Lung (tissue), 12 donors: ENCODE data around the gene ABR. TPM values are rescaled to one million over a fixed set of nuclear protein-coding genes. Genes with fewer than 3 reads are reported as not detected.

Experiments used
- ATAC-seq: fragments of 200-7000 bp; cut with Tn5 transposase; one replicate; pipeline ENCODE4 v1.9.1; 2020; ENCODE audit warnings: moderate number of reproducible peaks; ENCODE audit not compliant: insufficient read depth, low FRiP score
- DNase-seq, 3 donors: peaks; one replicate each; pipeline ENCODE4 v3.0.0-alpha.2; 2013 to 2017
- H3K27ac ChIP-seq, 2 donors: one replicate each; pipeline ENCODE4 v1.5.1; 2013; ENCODE audit warnings: mild to moderate bottlenecking in 2 of 2, moderate library complexity in 2 of 2, control low read depth in 1 of 2, inconsistent platforms in 1 of 2, low read depth in 1 of 2, low read length in 1 of 2
- H3K27me3 ChIP-seq, 3 donors: one replicate each; pipeline ENCODE4 v1.5.1; 2013; ENCODE audit warnings: low read length in 2 of 3; ENCODE audit not compliant: control insufficient read depth in 3 of 3, insufficient read depth in 3 of 3
- H3K36me3 ChIP-seq, 4 donors: one replicate each; pipeline ENCODE4 v1.5.1; 2013; ENCODE audit warnings: low read length in 4 of 4, mild to moderate bottlenecking in 1 of 4, moderate library complexity in 1 of 4; ENCODE audit not compliant: control insufficient read depth in 4 of 4, insufficient read depth in 4 of 4
- H3K4me1 ChIP-seq, 5 donors: one replicate each; pipeline ENCODE4 v1.5.1; 2013; ENCODE audit warnings: low read length in 5 of 5, mild to moderate bottlenecking in 2 of 5, moderate library complexity in 1 of 5; ENCODE audit not compliant: control insufficient read depth in 5 of 5, insufficient read depth in 5 of 5
- H3K4me3 ChIP-seq: one replicate; pipeline ENCODE4 v1.5.1; 2013; ENCODE audit warnings: mild to moderate bottlenecking, control low read depth, moderate library complexity
- H3K9ac ChIP-seq, 2 donors: one replicate each; pipeline ENCODE4 v1.5.1; 2013; ENCODE audit warnings: low read length in 2 of 2, control low read depth in 1 of 2; ENCODE audit not compliant: insufficient read depth in 1 of 2
- H3K9me3 ChIP-seq, 4 donors: one replicate each; pipeline ENCODE4 v1.5.1; 2013; ENCODE audit warnings: low read length in 3 of 4, mild to moderate bottlenecking in 1 of 4, moderate library complexity in 1 of 4; ENCODE audit not compliant: control insufficient read depth in 4 of 4, insufficient read depth in 3 of 4
- WGBS, 2 donors: extraction: QIAGEN DNeasy Blood & Tissue Kit; methylation state at CpG; one replicate each; pipeline ENCODE4 v1.1.7; 2013; 5-methylcytosine and 5-hydroxymethylcytosine counted together
- polyA plus RNA-seq, 2 donors: library from polyadenylated mRNA; stranded (reverse); fragments of 200-250 nt; gene quantifications; one replicate each; pipeline ENCODE4 v1.2.1, GENCODE V29; 2013
- total RNA-seq, 2 donors: library from RNA; depleted of rRNA in 1 of 2; stranded (reverse); fragments of >200 nt in 1 of 2; gene quantifications; one replicate each; pipeline ENCODE4 v1.2.1, GENCODE V29; 2014 to 2021
- TF ChIP-seq, protein P1 (sequence below): IDR thresholded peaks from 2 replicates; pipeline ENCODE4 v1.5.1; 2012; ENCODE audit warnings: mild to moderate bottlenecking; ENCODE audit errors: control extremely low read depth, extremely low read depth
- donor health status: control.
- donor health status: control.
- donor health status: Bipolar disorder and iron deficiency.
- donor health status: healthy.
- donor health status: DM: yes; HTN: yes; CAD: no.

The ABR gene
- total and polyA plus RNA-seq, 4 donors, result 54.8 to 187 (median 70.2) TPM

DNA sequence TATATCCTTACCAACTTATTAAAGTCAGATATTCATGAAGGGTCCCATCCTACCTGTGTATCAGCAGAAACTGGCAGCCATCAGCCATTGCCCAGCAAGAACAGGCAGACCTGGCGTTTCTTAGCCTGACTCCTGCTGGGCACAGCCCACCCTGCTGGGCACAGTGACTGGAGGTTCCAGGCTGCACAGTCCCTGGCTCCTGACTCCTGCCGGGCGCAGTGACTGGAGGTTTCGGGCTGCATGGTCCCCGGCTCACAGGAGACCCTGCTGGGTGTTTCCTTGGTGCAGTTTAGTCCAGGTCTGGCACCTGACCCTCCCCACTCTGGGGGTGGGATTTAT, 176.2 kb downstream of the ABR start:
- peaks cover 0 to 54% (median 29%) of the 10 kb centered on the region in 4 donors for H3K36me3 ChIP-seq
- H3K9ac ChIP-seq, result no peak overlapping the region
- H3K4me3 ChIP-seq, result no peak overlapping the region
- no peaks in the 10 kb centered on the region for H3K9me3 ChIP-seq
- peaks cover 6 to 78% (median 34%) of the 10 kb centered on the region in 5 donors for H3K4me1 ChIP-seq
- H3K27ac ChIP-seq, result peak overlapping the region in 1 of 2 donors; percentile 85
- no peak for DNase-seq
- TF ChIP-seq, protein P1, sequence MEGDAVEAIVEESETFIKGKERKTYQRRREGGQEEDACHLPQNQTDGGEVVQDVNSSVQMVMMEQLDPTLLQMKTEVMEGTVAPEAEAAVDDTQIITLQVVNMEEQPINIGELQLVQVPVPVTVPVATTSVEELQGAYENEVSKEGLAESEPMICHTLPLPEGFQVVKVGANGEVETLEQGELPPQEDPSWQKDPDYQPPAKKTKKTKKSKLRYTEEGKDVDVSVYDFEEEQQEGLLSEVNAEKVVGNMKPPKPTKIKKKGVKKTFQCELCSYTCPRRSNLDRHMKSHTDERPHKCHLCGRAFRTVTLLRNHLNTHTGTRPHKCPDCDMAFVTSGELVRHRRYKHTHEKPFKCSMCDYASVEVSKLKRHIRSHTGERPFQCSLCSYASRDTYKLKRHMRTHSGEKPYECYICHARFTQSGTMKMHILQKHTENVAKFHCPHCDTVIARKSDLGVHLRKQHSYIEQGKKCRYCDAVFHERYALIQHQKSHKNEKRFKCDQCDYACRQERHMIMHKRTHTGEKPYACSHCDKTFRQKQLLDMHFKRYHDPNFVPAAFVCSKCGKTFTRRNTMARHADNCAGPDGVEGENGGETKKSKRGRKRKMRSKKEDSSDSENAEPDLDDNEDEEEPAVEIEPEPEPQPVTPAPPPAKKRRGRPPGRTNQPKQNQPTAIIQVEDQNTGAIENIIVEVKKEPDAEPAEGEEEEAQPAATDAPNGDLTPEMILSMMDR, result no peak
- WGBS, 2 donors, result 87 to 94% methylated on average over 5 of the region's 5 CpGs
- no peak for ATAC-seq
- no peaks in the 10 kb centered on the region for H3K27me3 ChIP-seq

- Histone ChIP-seq H3K9ac (peak overlapping the region in 1 of 2 donors; percentile 75), H3K4me1 (peaks cover 6 to 84% (median 36%) of the 10 kb centered on the region in 5 donors), H3K36me3 (peaks cover 0 to 48% (median 29%) of the 10 kb centered on the region in 4 donors), H3K27me3 (no peaks in the 10 kb centered on the region), H3K4me3 (no peak overlapping the region), H3K9me3 (no peaks in the 10 kb centered on the region), H3K27ac (peak overlapping the region; percentile 58 to 61)
- 51 to 64% methylated on average over 19 of the region's 19 CpGs for WGBS, 2 donors
- TF ChIP-seq, protein P1, result no peak
- ATAC-seq, result no peak
- peak; percentile 77 to 92 (median 87) for DNase-seq
Observed at GRCh38 chr17:1002771-1003555, 176.8 kb downstream of the ABR start.

DNA sequence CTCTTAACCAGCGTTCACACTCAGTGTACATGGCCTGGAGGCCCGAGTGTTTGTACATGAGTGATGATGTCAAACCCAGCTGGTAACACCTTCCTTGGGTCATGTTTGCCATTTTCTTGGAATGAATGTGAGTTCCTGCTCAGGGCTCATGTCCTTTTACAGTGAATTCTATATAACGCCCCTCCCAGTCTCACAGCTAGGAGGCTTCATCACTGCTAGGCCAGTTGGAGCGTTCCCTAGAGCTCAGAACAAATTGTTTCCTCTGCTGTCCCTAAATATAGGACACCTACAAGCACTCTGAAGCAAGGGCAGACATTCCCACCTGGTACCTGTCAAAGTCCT, 177.4 kb downstream of the ABR start:
- TF ChIP-seq, protein P1, result no peak
- H3K9me3 ChIP-seq, result no peaks in the 10 kb centered on the region
- peaks cover 6 to 89% (median 39%) of the 10 kb centered on the region in 5 donors for H3K4me1 ChIP-seq
- 55 to 71% methylated on average over 4 of the region's 4 CpGs for WGBS, 2 donors
- peaks cover 0 to 42% (median 25%) of the 10 kb centered on the region in 4 donors for H3K36me3 ChIP-seq
- H3K27me3 ChIP-seq, result no peaks in the 10 kb centered on the region
- DNase-seq (peak in 2 of 3 donors; percentile 55 to 56), ATAC-seq (no peak)
- H3K27ac ChIP-seq, result peak overlapping the region; percentile 58 to 61
- peak overlapping the region in 1 of 2 donors; percentile 75 for H3K9ac ChIP-seq
- H3K4me3 ChIP-seq, result no peak overlapping the region
